ENCODE results near the gene DVL3.
"Not testable (repeated sequence)": the region's sequence is repeated elsewhere in the genome, so short reads cannot be mapped to it uniquely, and the experiment has no call there.

Gene DVL3

DNA sequence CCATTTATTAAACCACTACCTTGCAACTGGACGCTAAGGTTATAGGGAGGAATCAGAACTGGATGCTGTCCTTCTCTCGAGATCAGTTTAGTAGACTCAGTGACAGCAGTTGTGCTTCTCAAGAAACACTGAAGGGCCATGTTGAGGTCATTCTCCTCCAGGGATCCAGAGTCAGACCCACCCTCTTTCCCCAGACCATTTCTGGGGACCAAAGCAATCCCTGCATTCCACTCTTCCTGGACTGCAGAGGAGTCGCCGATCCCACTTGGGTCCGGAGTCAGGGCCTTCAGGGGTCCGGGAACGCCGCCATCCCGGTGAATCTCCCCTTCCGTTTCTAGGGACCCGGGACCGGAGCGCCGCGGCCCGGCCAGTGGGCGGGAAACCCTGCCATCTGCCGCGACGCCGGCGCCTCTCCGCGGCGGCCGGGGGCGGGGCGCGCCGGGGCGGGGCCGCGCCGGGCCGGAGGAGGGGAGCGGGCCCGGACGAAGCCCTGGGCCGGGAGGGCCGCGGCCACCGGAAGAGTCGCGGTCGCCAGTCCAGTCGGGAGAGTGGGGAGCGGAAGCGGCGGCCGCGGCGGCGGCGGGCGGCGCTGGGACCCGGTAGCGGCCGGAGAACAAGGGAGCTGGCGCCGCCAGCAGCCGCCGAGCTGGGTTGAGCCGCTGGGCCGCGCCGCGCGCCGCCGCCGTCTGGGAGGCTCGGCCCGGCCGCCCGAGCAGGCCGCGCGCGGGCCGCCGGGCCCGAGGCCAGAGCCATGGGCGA, at the start of gene DVL3:
Gene DVL3, plus strand, starts transcription at position 493 of the 759 bp plus-strand sequence. Its CDS starts 259 bp downstream, at position 752.
- peak; percentile 49 for DNase-seq

DNA sequence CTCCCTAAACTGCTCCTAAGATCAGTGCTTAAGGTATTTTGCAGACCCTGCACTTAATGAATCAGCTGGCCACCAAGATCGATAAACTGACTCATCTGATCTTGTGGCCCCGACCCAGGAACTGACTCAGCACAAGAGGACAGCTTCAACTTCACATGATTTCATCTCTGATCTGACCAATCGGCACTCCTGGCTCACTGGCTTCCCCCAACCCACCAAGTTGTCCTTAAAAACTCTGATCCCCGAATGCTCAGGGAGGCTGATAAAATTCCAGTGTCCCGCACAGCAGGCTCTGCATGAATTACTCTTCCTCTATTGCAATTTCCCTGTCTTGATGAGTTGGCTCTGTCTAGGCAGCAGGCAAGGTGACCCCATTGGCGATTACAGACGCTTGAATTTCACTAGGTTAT, 44.9 kb upstream of the DVL3 start:
- DNase-seq, result peak; percentile 44

DNA sequence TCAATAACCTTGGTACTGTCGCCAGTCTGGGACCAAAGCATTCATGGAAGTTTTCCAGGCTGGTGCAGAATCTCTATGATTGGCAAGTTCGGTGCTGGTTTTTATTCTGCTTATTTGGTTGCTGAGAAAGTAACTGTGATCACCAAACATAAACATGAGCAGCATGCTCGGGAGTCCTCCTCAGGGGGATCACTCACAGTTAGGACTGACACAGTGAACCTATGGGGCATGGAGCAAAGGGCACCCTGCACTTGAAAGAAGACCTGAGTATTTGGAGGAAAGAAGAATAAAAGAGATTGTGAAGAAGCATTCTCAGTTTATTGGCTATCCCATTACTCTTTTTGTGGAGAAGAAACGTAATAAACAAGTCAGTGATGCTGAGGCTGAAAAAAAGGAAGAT, 39.2 kb upstream of the DVL3 start:
- DNase-seq, result no peak

GRCh38 chr3:184117636-184118035, 37.5 kb upstream of the DVL3 start:
- no peak for DNase-seq

GRCh38 chr3:184121031-184121430, 34.1 kb upstream of the DVL3 start:
- not testable (repeated sequence) for DNase-seq

- DNase-seq, result no peak
Measured at GRCh38 chr3:184126006-184126405, 29.2 kb upstream of the DVL3 start.

DNA sequence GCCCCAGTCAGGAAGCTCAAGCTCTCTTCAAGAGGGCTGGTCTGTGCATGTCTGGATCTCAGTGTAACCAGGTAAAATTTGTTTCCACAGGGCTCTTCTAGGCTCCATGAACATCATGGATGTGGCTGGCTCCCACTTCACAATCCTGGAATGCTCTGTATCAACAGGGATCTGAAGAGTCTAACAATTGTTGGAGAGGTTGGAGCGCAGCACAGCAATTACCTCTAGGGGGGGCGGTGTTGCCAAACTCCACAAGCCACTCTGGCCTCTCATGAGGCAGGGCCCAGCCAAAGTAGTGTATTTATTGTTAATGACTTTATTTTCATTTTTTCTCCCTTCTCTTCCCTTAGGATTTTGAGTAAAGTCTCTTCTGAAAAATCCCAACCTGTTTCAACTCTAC, 26.2 kb upstream of the DVL3 start:
- DNase-seq, result peak; percentile 34

DNA sequence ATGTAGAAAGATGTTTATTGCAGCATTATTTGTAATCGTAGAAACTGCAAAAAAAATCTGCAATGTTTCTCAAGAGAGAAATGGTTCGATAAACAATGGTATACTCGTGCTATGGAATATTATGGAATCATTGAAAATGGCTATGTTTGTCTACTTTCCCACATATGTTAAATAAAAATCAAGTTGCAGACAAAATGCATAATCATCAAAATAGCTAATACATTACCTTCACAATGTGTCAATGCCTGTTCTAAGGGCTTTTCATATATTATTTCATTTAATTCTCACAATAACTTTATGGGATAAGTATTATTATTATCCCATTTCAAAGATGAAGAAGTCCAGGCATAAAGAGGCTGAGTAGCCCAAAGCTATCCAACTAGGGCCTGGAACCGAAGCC, 22.2 kb upstream of the DVL3 start:
- no peak for DNase-seq

GRCh38 chr3:184133840-184134745, 21.1 kb upstream of the DVL3 start:
- peak; percentile 84 for DNase-seq

GRCh38 chr3:184134746-184135148, 20.4 kb upstream of the DVL3 start:
- DNase-seq, result no peak

DNA sequence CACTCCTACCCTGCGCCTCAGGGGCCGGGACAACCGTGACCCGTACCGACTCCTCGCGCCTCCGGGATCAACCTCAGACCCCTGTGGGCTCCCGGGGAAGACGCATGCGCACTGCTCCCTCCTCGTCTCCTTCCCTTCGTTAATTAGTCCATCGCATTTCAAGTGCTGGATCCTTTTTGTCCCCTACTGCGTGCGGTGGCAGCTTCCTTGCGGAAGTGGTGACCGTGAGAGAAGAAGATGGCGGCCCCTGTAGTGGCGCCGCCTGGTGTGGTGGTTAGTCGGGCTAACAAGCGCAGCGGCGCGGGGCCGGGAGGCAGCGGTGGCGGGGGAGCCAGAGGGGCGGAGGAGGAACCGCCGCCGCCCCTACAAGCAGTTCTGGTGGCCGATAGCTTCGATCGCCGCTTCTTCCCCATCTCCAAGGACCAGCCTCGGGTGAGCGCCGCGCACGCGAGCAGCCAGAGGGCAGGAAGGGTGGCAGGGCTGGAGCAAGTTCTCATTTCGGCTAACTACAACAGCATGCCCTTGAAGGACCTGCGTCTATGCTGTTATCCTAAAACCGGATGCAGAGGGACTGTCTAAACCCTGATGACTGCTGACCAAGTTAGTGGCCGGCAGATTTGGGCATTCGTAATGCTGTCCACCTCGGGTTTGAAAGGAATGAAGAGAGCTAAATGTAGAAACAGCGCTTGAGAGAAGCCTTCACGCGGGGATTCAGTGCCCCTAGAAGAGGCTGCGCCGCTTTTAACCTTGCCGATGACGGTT, 19.8 kb upstream of the DVL3 start, which contains the start of gene EIF2B5:
Gene EIF2B5, plus strand, starts transcription at position 210 of the 762 bp plus-strand sequence. Its CDS starts 28 bp downstream, at position 238.
- DNase-seq, result peak; percentile 95

DNA sequence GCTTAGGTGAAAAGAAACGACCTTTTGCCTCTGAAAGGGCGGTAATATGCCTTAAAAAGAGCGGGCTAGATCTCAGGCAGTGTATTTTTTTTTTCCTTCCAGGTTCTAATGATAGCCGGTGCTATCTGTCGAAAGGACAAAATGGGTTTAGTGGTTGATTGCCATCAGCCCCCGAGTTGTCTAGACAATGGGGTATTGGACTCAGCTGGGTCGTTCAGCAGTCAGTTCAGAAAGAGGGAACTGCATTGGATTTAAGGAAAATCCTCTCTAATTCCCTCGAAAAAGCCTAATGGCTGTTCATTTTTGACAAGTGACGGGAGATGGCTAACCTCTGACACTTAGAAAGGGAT, 19.3 kb upstream of the DVL3 start:
- DNase-seq, result no peak

- DNase-seq, result no peak
Measured at GRCh38 chr3:184140436-184140835, 14.7 kb upstream of the DVL3 start.

- no peak for DNase-seq
Measured at GRCh38 chr3:184142199-184142598, 13.0 kb upstream of the DVL3 start.

GRCh38 chr3:184143327-184143726, 11.8 kb upstream of the DVL3 start:
- no peak for DNase-seq

DNA sequence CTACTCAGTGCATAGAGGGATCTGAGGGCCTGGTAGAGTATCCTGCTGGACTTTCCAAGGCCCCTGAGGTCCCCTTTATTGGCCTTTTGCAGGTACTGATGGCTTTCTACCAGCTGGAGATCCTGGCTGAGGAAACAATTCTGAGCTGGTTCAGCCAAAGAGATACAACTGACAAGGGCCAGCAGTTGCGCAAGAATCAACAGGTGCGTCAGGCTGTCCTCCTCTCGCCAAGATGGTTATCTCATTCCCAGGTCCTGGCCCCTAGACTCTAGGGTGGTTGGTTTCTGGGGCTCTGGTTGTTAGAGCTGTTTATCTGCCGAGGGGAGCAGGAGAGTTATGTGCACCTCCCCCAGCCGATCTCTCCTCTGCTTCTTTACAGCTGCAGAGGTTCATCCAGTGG, 10.7 kb upstream of the DVL3 start:
- no peak for DNase-seq

GRCh38 chr3:184145111-184145524, 10.1 kb upstream of the DVL3 start:
- peak; percentile 41 for DNase-seq

GRCh38 chr3:184145751-184146270, 9.4 kb upstream of the DVL3 start:
- DNase-seq, result no peak

DNA sequence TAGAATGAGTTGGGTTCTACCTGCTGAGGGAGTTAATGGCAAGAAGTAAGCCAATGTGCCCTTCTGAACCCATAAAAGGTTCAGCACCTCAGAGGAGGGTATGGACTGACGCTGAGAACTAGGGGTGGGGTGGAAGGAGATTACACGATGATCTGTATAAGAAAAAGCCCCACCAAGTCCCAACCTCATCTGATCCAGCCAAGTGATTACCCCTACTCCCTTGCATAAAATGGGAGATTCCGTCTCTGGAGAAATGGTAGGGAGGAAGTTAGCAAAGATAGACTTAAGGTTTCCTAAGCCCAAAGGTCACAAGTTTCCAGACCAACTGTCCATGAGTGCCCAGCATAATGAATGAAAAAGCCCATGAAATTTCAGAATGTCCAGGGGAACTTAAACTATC, 7.1 kb upstream of the DVL3 start:
- no peak for DNase-seq

DNA sequence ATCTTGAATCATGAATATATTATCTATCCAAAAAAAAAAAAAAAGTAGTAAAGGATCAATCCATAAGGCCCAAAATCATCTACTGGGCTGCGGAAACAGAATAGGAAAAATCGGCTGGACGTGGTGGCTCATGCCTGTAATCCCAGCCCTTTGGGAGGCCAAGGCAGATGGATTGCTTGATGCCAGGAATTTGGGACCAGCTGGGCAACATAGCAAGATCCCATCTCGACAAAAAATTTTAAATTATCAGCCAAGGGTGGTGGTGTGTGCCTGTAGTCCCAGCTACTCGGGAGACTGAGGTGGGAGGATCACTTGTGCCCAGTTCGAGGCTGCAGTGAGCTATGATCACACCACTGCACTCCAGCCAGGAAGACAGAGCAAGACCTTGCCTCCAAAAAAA, 6.1 kb upstream of the DVL3 start:
- no peak for DNase-seq

GRCh38 chr3:184149770-184150169, 5.4 kb upstream of the DVL3 start:
- DNase-seq, result peak; percentile 18

GRCh38 chr3:184155644-184156521, 706 bp downstream of the DVL3 start:
- DNase-seq, result no peak
